GM19193 (cell line): Measurements from ENCODE around the gene MSLN.
A peak's percentile ranks its signal among the peaks of the same experiment; 100 is the strongest.

ENCODE experiments used
- POLR2A ChIP-seq: IDR thresholded peaks from 4 replicates; pipeline ENCODE4 v1.6.1; 2011; ENCODE audit not compliant: insufficient read depth, insufficient read length; ENCODE audit errors: extremely low read depth

MSLN gene

DNA sequence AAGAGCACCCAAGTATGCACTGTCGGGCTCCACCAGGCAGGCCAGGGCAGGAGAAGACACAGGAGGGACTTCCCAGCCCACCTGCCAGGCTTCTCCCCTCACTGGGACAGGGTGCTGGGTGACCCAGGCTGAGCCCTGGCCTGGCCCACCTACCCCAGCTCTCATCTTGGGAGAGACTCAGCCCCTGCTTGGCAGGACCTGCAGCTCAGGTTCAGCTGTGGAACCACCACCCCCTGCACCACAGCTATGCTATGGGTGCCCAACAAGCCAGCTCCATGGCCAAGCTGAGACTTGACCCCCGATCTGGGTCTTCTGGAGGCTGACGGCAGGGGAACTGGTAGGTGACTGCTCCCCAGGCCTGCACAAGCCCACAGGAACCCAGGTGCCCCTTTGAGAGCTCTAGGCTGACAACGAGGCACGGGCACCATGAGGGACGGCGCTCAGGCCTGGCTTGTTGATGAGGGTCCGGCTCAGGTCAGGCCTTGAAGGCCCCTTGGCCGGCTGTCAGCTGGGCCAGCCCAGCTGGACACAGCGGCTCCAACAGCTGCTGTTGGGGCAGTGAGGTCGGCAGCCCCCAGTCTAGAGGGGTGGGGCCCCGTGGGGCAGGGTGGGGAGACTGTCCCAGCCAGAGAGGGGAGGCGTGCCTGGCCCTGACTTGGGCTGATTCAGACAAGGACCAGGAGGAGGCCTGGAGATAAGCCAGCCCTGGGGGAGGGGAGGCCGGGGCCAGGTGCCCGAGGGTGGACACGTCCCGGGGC lies 23.0 kb downstream of the MSLN start:
- TF ChIP-seq POLR2A, result no peak

GRCh38 chr16:784431-784830 lies 23.9 kb downstream of the MSLN start:
- no peak for TF ChIP-seq POLR2A

DNA sequence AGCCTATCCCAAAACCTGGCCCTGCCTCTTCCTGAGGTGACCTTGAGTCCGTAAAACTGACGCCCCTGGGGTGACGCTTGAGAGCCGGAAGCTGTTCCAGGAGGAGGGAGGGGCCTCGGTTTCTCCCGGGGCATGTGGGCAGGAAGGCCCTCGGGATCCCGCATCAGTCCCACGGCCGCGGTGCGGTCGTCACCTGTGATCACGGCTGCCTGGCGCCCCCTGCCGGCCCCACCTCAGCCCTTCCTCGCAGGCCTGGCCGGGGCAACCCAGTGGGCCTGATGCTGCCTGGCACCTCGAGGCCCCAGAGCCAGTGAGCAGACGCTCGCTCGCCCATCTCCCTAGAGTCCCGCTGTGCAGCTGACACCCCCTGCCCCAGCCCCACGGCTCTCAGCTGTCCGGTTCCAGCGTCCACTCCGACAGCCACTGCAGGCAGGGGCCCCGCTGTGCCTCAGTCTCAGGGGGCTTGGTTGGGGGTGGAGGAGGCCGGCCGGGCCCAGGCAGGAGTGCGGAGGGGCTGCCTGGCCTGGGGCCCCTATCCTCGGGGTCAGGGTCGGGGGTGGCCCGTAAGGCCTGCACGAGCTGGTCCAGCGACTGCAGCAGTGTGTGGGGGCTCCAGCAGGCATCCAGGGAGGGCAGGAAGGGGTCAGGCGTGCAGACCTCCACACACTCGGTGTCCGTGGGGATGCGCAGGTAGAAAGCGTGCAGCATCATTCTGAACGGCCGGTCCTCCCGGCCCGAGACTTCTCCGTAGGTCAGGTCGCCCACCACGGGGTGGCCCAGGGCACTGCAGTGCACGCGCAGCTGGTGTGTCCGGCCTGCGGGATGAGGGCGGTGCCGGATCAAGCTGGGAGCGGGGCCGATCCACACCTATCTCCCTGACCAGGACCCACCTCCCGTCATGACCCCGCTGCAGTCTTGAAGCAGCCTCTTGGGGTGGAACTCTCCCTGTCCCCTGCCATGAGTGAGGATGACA lies 25.3 kb downstream of the MSLN start:
- TF ChIP-seq POLR2A, result no peak

- TF ChIP-seq POLR2A, result no peak
Observed at GRCh38 chr16:787321-787966, 26.9 kb downstream of the MSLN start.

DNA sequence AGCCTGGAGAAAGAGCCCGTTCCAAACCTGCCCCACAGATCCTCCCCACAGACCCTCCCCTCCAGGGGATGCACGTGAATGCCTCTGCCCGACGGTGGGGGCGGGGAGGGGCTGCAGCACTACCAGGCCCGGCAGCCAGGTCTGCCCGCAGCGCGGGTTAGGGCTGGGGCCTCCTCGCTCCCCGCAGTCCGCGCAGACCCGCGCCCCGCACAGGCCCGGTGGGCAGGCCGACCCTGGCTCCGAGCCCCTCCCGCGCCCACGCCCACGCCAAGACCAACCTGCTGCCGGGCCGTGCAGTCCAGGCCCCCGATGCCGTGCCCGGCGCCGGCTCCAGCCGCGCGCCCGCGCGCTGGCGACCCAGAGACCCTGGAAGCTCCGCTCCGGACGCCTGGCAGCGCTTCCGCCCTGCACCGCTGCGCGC lies 27.5 kb downstream of the MSLN start, which contains the start of gene RPUSD1:
RPUSD1 (minus strand) TSS at position 404 of the 421 bp plus-strand sequence. CDS start 644 bp downstream, outside the sequence.
- TF ChIP-seq POLR2A, result peak; percentile 80

DNA sequence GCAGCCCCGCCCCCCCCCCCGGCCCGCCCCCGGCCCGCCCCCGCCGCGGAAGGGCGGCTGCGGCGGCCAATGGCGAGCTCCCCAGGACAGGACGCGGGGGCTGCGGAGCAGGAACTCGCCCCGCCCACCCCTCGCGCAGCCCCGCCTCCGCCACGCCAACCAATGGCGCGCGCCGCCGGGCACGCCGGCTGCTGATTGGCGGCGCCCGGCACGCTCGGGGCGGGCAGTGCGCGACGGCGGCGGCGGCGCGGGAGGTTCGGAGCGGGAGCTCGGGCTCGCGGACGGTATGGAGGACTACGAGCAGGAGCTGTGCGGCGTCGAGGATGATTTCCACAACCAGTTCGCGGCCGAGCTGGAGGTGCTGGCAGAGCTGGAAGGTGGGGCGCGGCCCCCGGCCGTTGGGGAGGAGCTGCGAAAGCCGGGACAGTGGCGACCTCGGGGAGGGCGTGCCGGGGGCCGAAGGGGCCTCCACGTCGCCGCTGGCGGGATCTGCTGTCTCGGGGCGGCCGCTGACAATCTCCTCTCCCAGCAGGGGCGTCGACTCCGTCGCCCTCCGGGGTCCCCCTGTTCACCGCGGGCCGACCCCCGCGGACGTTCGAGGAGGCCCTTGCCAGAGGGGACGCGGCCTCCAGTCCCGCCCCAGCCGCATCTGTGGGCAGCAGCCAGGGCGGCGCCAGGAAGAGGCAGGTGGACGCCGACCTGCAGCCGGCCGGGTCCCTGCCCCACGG lies 28.0 kb downstream of the MSLN start, which contains the start of gene CHTF18:
CHTF18 (plus strand) TSS at position 222 of the 728 bp plus-strand sequence; CDS start at position 287, 65 bp downstream.
- peak; percentile 63 for TF ChIP-seq POLR2A

- TF ChIP-seq POLR2A, result no peak
Observed at GRCh38 chr16:789191-789850, 28.8 kb downstream of the MSLN start.

DNA sequence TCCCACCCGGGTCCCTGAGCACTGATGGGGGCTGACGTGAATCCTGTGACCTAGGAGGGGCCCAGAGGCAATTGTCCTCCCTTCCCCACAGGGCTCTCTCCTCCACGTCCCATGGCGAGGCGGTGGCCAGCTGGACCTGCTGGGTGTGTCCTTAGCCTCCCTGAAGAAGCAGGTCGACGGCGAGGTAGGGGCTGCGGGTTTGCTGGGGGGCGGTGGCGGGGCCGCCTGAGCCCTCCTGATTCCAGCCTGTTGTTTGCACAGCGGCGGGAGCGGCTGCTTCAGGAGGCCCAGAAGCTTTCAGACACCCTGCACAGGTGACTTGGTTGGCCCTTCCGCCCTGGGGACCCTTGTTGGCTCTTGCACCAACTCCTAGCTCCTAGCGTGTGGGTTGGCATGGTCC lies 29.6 kb downstream of the MSLN start:
- TF ChIP-seq POLR2A, result no peak

DNA sequence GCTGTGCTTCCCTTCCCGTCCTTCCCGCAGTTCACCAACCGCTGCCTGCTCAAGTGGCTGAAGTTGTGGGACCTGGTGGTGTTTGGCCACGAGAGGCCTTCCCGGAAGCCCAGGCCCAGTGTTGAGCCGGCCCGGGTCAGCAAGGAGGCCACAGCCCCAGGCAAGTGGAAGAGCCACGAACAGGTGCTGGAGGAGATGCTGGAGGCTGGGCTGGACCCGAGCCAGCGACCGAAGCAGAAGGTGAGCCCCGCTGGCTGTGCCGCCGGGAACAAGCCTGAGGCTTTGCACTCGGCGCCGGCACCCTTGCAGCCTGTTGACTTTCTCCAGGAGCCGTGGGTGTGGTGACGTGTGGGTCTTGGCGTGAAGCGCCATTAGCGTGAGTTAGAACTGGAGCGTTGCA lies 30.6 kb downstream of the MSLN start:
- TF ChIP-seq POLR2A, result no peak

- TF ChIP-seq POLR2A, result no peak
Observed at GRCh38 chr16:792221-792995, 31.9 kb downstream of the MSLN start.

DNA sequence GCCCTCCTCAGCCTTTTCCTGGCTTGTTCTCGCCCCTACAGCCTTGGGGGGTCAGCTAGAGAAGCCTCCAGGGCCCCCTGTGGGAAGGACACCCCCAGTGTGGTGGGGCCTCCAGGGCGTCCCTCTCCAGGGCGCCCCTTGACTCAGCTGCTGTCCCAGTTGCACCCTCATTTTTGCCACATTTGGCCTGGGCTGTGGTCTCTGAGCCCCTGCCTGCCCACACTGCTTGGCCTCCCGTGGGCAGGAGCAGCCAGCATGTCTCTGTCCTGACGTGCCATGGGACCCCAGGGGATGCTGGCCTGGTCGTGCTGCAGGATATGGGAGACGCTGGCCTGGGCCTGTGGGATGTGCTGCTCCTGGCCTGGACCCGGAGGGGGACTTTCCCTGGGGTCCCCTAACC lies 32.9 kb downstream of the MSLN start:
- no peak for TF ChIP-seq POLR2A

DNA sequence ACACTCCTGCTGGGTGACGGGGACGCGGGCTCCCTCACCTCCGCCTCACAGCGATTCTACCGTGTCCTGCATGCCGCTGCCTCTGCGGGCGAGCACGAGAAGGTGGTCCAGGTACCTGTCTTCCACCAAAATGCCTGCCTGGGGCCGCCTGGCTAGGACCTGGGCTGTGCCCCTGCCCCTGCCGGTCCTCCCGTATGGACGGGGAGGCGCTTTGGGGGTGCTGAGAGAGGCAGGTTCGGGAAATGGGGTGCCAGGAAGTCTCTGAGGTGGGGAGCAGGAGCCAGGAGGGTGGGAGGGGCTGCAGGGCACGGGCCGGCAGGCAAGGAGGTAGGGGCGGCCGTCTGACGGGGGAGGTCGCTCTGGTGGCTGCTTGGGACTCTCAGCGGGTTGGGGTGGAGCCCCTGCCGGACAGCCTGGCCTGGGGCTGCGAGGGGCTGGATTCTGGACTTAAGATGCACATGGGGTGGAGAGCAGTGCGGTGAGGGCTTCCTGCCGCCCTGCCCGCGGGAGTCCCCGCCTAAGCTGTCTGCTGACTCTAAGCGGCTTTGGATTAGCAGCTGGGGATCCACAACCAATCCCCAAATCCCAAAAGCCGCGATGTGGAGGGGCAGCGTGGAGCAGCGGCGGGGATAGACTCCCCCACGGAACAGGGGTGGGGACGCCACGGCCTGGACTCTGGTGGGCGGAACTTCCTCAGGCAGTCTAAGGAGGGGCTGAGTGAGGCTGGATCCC lies 33.7 kb downstream of the MSLN start:
- no peak for TF ChIP-seq POLR2A
